HL-60 (cell line): Measurements from ENCODE around the gene ZC3H4.

Source experiments
- GABPA ChIP-seq: IDR thresholded peaks from 2 replicates; pipeline ENCODE4 v1.6.1; 2012; ENCODE audit warnings: low read depth
- POLR2AphosphoS5 ChIP-seq: IDR thresholded peaks from 2 replicates; pipeline ENCODE4 v1.6.1; 2012; ENCODE audit warnings: low read depth
- TF ChIP-seq, protein P1 (sequence below): IDR thresholded peaks from one replicate; pipeline ENCODE4 v1.5.1; 2011; ENCODE audit warnings: low read length, control low read depth, inconsistent platforms; ENCODE audit not compliant: insufficient read depth
- TF ChIP-seq, protein P2 (sequence below): IDR thresholded peaks from 2 replicates; pipeline ENCODE4 v1.6.1; 2012; ENCODE audit warnings: low read depth; ENCODE audit not compliant: insufficient replicate concordance

DNA sequence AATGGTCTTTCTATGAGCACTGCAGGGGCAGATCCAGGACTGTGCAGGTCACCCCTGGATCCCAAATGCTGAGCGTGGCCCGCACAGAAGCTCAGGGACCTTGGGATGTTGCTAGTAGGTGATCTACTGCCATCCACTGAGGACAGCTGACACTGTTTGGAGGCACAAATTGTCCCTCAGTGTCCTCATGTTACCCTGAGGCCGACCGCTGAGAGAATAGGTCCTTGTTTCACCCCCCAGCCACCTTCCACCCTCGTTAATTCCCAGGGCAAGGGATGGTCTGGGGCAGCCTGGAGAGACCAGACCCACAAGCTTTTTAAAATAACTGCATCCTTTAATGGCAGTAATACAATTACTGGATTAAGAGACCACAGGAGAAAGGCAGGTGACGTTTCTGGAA lies 49.7 kb downstream of the ZC3H4 start:
- TF ChIP-seq, protein P1, sequence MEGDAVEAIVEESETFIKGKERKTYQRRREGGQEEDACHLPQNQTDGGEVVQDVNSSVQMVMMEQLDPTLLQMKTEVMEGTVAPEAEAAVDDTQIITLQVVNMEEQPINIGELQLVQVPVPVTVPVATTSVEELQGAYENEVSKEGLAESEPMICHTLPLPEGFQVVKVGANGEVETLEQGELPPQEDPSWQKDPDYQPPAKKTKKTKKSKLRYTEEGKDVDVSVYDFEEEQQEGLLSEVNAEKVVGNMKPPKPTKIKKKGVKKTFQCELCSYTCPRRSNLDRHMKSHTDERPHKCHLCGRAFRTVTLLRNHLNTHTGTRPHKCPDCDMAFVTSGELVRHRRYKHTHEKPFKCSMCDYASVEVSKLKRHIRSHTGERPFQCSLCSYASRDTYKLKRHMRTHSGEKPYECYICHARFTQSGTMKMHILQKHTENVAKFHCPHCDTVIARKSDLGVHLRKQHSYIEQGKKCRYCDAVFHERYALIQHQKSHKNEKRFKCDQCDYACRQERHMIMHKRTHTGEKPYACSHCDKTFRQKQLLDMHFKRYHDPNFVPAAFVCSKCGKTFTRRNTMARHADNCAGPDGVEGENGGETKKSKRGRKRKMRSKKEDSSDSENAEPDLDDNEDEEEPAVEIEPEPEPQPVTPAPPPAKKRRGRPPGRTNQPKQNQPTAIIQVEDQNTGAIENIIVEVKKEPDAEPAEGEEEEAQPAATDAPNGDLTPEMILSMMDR = no peak
- TF ChIP-seq, protein P2, sequence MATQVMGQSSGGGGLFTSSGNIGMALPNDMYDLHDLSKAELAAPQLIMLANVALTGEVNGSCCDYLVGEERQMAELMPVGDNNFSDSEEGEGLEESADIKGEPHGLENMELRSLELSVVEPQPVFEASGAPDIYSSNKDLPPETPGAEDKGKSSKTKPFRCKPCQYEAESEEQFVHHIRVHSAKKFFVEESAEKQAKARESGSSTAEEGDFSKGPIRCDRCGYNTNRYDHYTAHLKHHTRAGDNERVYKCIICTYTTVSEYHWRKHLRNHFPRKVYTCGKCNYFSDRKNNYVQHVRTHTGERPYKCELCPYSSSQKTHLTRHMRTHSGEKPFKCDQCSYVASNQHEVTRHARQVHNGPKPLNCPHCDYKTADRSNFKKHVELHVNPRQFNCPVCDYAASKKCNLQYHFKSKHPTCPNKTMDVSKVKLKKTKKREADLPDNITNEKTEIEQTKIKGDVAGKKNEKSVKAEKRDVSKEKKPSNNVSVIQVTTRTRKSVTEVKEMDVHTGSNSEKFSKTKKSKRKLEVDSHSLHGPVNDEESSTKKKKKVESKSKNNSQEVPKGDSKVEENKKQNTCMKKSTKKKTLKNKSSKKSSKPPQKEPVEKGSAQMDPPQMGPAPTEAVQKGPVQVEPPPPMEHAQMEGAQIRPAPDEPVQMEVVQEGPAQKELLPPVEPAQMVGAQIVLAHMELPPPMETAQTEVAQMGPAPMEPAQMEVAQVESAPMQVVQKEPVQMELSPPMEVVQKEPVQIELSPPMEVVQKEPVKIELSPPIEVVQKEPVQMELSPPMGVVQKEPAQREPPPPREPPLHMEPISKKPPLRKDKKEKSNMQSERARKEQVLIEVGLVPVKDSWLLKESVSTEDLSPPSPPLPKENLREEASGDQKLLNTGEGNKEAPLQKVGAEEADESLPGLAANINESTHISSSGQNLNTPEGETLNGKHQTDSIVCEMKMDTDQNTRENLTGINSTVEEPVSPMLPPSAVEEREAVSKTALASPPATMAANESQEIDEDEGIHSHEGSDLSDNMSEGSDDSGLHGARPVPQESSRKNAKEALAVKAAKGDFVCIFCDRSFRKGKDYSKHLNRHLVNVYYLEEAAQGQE = no peak
- no peak for TF ChIP-seq POLR2AphosphoS5
- no peak for TF ChIP-seq GABPA
